ENCODE data around the gene PLEKHM3. TPM values are rescaled to one million over a fixed set of nuclear protein-coding genes. Genes with fewer than 3 reads are reported as not detected.

PLEKHM3 gene
- total RNA-seq, 6 donors from 2014 or later = 16.4 to 56.3 (median 28.6) TPM

- Histone ChIP-seq H3K4me1 (no peaks in the 10 kb centered on the region), H3K4me3 (no peak overlapping the region), H3K9me3 (no peaks in the 10 kb centered on the region), H3K36me3 (no peaks in the 10 kb centered on the region), H3K27ac (no peak overlapping the region), H3K27me3 (no peaks in the 10 kb centered on the region)
- ATAC-seq (ENCODE audit: low FRiP score in 2 of 2) = no peak
- WGBS, 2 donors = 79 to 93% methylated on average over 3 of the region's 3 CpGs
- TF ChIP-seq POLR2A (IDR thresholded peaks at IDR 0.05) = no peak
- no peak for TF ChIP-seq POLR2AphosphoS5 (IDR thresholded peaks at IDR 0.05)
- no peak for TF ChIP-seq CTCF (IDR thresholded peaks at IDR 0.05)
- no peak for TF ChIP-seq EP300 (IDR thresholded peaks at IDR 0.05)
- no peak for DNase-seq
Observed at GRCh38 chr2:207988975-207989374, 36.4 kb downstream of the PLEKHM3 start.

- Histone ChIP-seq H3K36me3 (no peaks in the 10 kb centered on the region), H3K4me3 (no peak overlapping the region), H3K9me3 (no peaks in the 10 kb centered on the region), H3K27me3 (no peaks in the 10 kb centered on the region), H3K27ac (no peak overlapping the region), H3K4me1 (peaks cover 0 to 7% (median 0%) of the 10 kb centered on the region in 4 donors)
- TF ChIP-seq POLR2A (IDR thresholded peaks at IDR 0.05) = no peak
- TF ChIP-seq CTCF (IDR thresholded peaks at IDR 0.05) = no peak
- no peak for TF ChIP-seq EP300 (IDR thresholded peaks at IDR 0.05)
- TF ChIP-seq POLR2AphosphoS5 (IDR thresholded peaks at IDR 0.05) = no peak
- WGBS, 2 donors = 96 to 97% methylated on average over 4 of the region's 4 CpGs
- DNase-seq = no peak
- ATAC-seq (ENCODE audit: low FRiP score in 2 of 2) = no peak
Observed at GRCh38 chr2:207987025-207987716, 38.2 kb downstream of the PLEKHM3 start.

- Histone ChIP-seq H3K9me3 (no peaks in the 10 kb centered on the region), H3K36me3 (no peaks in the 10 kb centered on the region), H3K27ac (no peak overlapping the region), H3K27me3 (no peaks in the 10 kb centered on the region), H3K4me3 (no peak overlapping the region), H3K4me1 (peaks cover 0 to 7% (median 0%) of the 10 kb centered on the region in 4 donors)
- DNase-seq (no peak), ATAC-seq (ENCODE audit: low FRiP score in 2 of 2) (no peak)
- TF ChIP-seq EP300 (IDR thresholded peaks at IDR 0.05) (no peak), CTCF (IDR thresholded peaks at IDR 0.05) (no peak), POLR2AphosphoS5 (IDR thresholded peaks at IDR 0.05) (no peak), POLR2A (IDR thresholded peaks at IDR 0.05) (no peak)
- WGBS, 2 donors = 91 to 92% methylated on average over 3 of the region's 3 CpGs
Observed at GRCh38 chr2:207984765-207985480, 40.4 kb downstream of the PLEKHM3 start.

- WGBS, 2 donors = 55 to 60% methylated on average over 2 of the region's 2 CpGs
- Histone ChIP-seq H3K27ac (no peak overlapping the region), H3K27me3 (no peaks in the 10 kb centered on the region), H3K4me1 (peaks cover 0 to 7% (median 0%) of the 10 kb centered on the region in 4 donors), H3K4me3 (no peak overlapping the region), H3K36me3 (no peaks in the 10 kb centered on the region), H3K9me3 (no peaks in the 10 kb centered on the region)
- DNase-seq (no peak), ATAC-seq (ENCODE audit: low FRiP score in 2 of 2) (peak; percentile 55 to 56)
- TF ChIP-seq POLR2A (IDR thresholded peaks at IDR 0.05) (no peak), POLR2AphosphoS5 (IDR thresholded peaks at IDR 0.05) (no peak), CTCF (IDR thresholded peaks at IDR 0.05) (no peak), EP300 (IDR thresholded peaks at IDR 0.05) (no peak)
Observed at GRCh38 chr2:207983641-207984042, 41.7 kb downstream of the PLEKHM3 start.
